G401 (cell line): Measurements from ENCODE around the gene GSTT4. TPM values are rescaled to one million over a fixed set of nuclear protein-coding genes. Genes with fewer than 3 reads are reported as not detected.
"Not testable (repeated sequence)": the region's sequence is repeated elsewhere in the genome, so short reads cannot be mapped to it uniquely, and the experiment has no call there.

Experiments
- DNase-seq: peaks from one replicate; pipeline ENCODE4 v3.0.0-alpha.2; 2015; ENCODE audit warnings: low spot score
- in situ Hi-C: cut with HindIII; loops from 2 replicates; pipeline ENCODE4 v1.10.0; 2016; ENCODE audit warnings: low sequenced_read_pairs, mixed read lengths
- total RNA-seq: library from RNA; depleted of rRNA; stranded (reverse); fragments of >200 nt; shearing (Covaris generic); gene quantifications from 2 replicates; pipeline ENCODE4 v1.2.3, GENCODE V29; 2014

Gene GSTT4
- total RNA-seq, 1 experiment from 2014 or later = not detected

DNA sequence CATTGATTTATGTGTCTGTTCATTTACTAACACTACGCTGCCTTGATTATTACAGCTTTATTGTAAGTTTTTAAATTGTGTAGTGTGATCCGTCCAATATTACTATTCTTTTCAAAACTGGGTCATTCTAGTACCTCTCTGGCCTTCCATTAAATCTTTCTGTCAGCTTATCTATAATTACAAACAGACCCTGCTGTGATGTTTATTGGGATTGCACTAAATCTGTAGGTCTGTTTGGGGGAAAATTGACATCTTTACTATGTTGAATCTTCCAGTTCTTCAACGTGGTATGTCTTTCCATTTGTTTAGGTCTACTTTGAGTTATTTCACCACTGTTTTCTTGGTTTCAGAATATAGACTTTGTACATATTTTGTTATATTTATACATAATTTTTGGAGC is 21.5 kb upstream of the GSTT4 start:
- in situ Hi-C loops = no loop called here
- no peak for DNase-seq

DNA sequence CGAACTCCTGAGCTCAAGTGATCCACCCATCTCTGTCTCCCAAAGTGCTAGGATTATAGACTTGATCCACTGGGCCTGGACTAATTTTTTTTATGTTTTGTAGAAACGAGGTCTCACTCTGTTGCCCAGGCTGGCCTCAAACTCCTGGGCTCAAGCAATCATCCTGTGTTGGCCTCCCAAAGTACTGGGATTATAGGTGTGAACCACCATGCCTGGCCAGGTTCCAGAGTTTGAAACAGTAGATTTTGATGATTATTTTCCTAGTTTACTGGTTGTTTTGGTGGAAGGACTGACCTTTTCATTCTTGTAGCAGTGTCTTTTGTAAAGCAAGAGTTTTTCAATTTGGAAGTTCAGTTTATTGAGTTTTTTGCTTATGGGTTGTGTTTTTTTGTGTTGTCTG is 20.8 kb upstream of the GSTT4 start:
- no peak for DNase-seq
- in situ Hi-C loops = no loop called here

DNA sequence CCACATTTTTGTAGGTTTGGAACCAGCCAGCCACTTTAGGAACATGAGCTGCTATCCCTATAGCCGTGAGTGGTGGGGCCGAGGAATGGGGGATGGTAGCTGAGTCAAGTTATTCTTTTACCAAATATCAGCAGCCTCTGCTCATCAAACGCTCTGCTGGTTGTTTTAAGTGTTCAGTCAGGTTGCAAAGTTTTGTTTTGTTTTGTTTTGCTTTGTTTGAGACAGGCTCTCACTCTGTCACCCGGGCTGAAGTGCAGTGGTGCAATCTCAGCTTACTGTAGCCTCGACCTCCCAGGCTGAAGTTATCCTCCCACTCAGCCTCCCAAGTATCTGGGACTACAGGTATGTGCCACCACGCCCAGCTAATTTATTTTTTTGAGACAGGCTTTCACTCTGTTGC is 20.2 kb upstream of the GSTT4 start:
- no peak for DNase-seq
- in situ Hi-C loops = no loop called here

DNA sequence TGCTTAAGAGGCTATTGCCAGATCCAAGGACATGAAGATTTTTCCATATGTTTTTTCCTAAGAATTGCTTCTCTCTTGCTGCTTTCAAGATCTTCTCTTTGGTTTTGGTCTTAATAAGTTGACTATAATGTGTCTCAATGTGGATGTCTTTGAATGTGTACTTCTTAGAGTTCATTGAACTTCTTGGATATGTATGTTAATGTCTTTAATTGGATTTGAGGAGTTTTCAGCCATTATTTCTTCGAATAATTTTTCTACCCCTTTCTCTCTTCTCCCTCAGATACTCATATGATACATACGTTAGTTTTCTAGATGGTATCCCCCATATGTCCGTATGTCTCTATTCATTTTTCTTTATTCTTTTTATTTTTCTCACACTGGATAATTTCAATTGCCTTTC is 19.1 kb upstream of the GSTT4 start:
- no peak for DNase-seq
- in situ Hi-C loops = no loop called here

DNA sequence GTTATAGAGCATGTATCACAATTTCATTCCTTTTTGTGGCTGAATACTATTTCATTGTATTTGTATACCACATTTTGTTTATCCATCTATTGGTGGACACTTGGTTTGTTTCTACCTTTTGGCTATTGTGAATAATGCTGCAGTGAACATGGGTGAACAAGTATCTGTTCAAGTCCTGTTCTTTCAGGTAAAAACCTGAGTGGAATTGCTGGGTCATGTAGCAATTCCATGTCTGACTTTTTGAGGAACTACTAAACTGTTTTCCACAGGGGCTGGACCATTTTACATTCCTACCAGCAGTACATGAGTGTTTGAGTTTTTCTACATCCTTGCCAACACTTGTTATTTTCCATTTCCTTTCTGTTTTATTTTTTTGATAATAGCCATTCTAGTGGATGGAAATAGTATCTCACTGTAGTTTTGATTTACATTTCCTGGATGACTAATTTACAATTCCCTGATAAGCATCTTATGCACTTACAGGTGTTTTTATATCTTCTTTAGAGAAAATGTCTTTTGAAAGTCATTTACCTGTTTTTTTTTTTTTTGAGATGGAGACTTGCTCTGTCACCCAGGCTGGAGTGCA is 18.0 kb upstream of the GSTT4 start:
- in situ Hi-C loops = no loop called here

DNA sequence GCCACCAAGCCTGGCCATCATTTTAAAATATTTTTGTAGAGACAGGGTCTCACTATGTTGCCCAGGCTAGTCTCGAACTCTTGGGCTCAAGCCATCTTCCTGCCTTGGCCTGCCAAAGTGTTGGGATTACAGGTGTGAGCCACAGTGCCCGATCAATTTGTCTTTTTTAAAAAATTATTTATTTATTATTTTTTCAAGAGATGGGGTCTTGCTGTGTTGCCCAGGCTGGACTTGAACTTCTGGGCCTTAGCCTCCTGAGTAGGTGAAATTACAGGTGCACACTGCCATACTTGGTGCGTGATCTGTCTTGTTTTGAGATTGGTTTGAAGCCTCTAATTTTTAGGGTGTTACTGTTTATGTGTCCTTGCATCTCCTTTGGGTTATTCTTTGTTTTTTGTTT is 16.1 kb upstream of the GSTT4 start:
- in situ Hi-C loops = no loop called here
- no peak for DNase-seq

More for the DNA sequence above, 18.0 kb upstream of the GSTT4 start:
- DNase-seq = no peak

DNA sequence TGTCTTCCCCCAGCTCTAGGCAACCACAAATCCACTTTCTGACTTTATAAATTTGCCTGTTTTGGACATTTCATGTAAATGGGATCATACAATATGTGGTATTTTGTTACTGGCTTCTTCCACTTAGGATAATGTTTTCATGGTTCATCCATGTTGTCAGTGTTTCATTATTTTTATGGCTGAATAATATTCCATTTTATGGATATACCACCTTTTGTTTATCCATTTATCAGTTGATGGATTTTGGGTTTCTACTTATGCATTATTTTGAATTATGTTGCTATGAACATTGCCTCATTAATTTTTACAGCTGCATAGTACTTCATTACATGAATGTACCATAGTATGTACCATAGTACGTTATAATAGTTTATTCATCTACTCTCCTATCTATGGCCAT is 10.9 kb upstream of the GSTT4 start:
- in situ Hi-C loops = no loop called here
- no peak for DNase-seq

DNA sequence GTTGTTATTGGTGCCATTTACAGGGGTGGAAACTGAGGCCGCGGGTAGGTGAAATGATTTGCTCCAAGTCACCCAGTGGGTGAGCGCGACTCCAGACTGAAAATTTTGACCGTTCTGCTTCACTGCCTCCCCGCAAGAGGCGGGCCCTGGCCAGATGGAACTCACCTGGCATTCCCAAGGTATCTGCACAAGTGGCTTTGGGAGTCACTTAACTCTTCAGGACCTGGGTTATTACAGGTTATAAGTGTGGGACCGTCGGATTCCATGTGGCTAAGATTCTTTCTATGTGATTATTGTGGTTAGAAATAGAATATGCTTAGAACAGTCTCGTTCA is 6.4 kb upstream of the GSTT4 start:
- DNase-seq = peak; percentile 41
- in situ Hi-C loops = no loop called here

DNA sequence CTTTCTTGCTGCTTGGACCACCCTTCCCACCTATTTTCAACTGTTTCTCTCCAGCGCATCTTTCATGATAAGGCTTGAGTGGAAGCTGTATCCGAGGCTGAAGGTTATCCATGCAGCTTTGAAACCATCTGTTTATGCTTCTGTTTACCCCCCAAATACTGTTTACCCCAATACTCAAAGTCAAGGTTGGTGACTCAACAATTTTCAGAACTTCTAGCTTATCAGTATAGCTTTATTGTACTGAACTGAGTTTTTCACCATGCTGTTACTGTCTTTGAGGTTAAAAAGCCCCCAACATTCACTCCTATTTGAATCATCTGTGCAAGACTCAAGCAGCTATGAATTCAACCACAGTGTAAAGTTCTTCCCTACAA is 4.8 kb upstream of the GSTT4 start:
- DNase-seq = no peak
- in situ Hi-C loops = no loop called here

DNA sequence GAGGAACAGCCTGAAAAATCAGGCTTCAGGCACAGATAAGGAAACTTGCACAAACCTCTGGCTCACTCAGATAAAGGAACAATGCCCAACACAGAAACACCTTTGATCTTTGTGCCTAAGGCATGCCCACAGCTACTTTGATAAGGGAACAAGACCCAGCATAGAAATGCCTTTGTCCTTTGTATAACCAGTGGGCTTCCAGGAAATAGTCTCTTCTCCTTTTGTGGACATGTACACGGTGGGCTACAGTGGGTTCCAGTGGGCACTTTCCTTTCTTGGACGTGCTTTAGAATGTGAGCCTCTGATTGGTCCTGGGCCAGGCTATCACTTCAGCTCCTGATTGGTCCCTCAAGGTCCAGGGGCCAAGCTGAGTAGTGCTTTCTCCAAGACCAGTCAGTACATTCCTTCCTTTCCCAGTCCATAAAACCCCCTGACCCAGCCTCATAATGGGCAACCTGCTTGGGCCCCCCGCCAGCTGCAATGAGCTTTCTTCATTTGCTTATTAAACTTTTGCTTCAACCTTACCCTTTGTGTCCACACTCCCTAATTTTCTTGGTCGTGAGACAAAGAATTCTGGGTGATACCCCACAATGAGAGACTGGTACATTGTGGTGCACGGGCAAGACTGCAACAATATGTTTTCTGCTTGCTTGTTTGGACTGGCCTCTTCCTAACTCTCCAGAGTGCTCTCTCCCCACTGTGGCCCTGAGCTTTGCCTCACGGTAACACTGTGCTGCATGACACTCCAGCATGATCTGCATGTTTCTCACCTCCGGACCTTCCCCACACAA is 4.2 kb upstream of the GSTT4 start:
- in situ Hi-C loops = no loop called here
- no peak for DNase-seq

DNA sequence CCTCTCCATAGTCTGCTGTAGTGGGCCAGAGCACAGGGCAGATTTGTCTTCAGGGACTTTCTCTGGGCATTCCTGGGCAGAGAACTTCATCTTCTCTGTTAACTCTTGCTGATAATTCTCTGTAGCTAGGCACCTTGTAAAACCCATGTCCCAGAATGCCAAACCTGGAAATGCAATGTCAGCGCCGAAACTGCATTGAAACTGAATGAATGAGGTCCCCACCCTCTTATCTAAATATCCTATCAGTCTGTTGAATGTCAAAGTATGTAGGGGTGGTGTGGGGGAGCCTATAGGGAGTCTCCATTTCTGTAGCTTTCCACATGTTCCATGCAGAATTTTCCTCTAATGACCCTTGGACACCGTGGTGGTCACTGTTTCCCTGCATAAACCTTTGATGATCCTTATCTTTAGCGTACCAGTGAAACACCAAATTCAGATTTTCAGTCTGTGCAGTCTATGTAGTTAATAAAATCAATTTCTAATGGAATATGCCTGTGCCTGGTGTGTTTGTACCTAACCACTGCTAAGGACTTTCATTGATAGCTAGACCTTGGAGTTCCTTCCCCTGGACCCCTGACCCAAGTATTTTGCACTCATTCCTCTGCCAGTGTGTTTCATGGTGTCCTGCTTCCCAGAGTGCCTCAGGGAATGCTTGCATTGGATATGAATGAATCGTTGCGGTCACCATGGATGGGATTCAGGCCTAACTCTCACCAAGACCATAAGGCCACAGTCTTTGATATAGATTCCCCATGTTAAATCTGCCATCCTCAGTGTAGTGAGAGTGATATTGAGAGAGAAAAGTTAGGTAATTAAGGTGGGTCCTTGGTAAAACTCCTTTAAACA is 3.4 kb upstream of the GSTT4 start:
- no peak for DNase-seq
- in situ Hi-C loops = no loop called here

DNA sequence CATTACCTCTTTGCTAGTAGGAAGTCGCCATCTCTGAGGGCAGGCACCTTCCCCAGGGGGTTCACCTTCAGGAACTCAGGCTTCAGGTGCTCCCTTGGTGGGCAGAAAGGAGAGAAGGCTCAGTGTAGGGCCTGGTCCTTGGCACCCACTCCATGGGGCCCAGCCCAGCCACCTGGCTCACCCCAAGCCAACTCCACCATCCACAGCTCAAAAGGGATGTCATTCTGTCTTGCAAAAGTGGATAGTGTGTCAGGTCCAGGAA is 2.7 kb upstream of the GSTT4 start:
- no peak for DNase-seq
- in situ Hi-C loops = no loop called here

DNA sequence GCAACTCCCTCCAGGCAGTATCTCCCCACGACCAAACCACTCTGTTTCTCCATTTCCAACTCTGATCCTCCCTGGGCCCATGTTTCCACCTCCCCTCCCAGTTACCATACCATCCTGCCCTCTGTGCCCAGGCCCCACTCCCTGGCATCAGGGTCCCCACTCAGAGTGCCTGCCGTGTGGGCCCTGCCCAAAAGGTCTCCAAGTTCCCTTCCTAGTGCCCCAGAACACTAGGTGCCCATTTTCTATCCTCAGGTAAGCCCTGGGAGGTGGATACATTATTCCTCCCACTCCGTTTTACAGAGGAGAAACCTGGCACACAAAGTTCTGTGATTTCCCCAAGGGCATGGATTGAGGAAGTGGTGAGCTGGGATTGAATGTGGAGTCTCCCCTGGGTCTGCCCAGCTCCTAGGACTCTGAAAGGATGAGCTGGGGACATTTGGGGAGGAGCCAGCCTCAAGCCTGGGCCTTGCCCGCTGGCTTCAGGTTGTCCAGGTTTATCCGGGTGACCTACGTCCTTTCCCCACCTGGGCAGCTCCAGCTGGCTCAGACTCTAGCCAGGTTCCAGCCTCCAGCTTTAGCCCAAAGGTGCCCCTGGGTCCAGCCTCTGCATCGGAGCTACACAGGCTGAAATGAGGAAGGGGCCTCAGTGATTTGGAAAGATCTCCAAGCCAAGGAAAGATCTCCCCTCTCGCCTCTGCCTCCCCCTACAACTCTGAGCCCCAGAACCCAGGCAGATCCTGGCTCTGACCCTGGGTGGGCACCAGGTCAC is 2.2 kb upstream of the GSTT4 start:
- in situ Hi-C loops = no loop called here
- DNase-seq = no peak

DNA sequence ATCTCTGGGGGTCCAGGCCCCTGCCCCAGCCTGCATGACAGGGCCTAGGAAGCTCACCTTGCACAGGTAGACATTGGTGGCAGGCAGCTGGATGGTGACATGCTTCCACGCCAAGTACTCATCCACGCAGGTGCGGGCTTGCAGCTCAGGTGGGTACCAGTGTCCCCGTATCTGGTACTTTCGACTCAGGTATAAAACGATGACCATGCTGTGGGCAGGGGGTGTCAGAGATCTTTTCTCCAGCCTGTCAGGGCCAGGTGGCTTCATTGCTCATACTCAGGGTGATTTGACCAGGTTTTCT is 1.6 kb upstream of the GSTT4 start:
- no peak for DNase-seq
- in situ Hi-C loops = no loop called here

DNA sequence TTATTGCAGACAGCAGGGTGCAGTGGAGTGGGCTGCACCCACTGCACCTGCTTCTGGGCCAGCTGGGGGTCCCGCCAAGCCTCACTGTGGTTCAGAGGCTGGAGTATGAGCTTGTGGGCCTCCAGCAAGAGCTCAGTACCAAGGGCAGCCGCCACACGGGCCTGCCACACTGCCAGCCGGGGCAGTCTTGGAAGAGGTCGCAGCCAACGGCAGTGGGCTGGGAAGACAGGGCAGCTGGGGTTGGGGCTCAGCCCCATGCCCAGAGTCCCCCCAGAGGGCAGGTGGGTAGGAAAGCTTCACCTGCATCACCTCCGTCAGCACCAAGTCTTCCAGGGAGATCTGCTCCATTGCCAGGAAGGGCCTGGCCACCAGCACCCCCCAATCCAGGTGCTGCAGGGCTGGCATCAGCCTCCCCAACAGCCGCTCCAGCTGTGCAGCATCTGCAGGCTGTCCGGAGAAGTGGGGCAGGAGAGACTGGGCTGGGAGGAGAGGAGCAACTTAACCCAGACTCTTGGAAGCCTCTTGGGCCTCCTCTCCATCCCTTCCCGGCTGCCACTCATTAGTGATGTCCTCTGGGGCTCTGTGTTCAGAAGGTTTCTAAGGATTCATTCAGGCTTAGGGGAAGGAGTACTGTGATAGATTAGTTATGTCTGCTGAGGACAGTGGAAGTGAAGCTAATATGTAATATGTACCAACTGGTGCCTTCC is 1.1 kb upstream of the GSTT4 start:
- DNase-seq = no peak
- in situ Hi-C loops = no loop called here

DNA sequence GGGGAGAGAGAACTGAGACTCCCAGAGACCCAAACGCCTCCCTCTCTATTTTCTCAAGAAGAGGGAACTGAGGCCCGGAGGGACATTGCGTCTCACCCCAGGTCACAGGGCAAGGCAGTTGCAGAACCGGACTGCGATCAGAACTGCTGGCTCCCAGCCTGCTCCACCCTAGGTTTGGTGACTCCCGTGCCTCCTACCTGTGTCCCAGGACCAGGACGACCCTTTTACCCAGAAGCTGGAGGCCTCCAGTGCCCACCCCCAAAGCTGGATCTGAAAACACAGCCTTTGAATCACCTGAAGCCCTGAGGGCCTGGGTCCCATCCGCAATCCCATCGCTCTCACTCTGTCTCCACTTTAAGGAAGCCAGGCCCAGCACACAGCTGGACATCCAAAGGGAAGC is 1.4 kb downstream of the GSTT4 start:
- DNase-seq = no peak
- in situ Hi-C loops = no loop called here

DNA sequence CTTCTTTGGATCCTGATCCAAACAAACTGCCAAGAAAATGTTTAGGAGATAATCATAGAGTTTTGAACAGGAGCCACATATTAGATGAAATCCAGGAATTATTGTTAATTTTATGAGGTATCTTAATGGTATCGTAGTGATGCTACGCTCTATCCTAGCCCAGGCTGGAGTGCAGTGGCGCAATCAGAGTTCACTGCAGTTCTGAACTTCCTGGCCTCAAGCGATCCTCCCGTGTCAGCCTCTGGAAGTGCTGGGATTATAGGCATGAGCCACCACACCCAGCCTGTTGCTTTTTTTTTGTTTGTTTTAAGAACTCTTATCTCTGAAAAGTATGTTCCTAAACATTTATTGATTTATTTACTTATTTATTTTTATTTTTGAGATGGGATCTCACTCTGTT is 2.4 kb downstream of the GSTT4 start:
- no peak for DNase-seq
- in situ Hi-C loops = no loop called here

DNA sequence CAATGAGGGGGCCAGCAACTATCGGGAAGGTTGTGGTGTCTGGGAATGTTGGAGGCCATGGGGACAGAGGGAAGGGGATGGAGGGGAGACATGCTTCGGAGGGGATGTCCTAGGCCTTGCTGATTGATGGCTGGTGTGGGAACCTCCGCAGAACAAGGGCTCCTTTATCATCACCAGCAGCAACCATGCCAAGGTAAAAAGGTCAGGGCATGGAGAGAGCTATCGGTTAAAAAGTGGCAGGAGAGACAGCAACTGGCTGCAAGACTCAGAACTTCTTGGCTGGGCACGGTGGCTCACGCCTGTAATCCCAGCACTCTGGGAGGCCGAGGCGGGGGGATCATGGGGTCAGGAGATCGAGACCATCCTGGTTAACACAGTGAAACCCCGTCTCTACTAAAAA is 3.0 kb downstream of the GSTT4 start:
- DNase-seq = no peak
- in situ Hi-C loops = no loop called here

DNA sequence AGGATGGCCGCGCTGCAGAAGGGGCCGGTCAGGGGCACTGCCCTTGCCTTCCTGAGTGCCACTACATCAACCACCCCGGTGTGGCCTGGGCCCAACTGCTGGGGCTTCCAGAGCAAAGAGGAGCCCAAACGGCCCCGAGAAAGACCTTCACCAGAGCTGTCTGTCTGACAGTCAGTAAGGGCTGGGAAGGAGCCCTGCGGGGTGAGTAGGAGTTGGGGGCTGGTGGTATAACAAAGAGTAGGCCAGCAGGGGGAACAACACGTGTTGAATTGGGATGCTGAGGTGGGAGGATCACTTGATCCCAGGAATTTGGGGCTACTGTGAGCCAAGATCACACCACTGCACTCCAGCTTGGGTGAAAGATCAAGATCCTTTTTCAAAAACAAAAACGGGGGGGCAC is 3.9 kb downstream of the GSTT4 start:
- no peak for DNase-seq
- in situ Hi-C loops = no loop called here

DNA sequence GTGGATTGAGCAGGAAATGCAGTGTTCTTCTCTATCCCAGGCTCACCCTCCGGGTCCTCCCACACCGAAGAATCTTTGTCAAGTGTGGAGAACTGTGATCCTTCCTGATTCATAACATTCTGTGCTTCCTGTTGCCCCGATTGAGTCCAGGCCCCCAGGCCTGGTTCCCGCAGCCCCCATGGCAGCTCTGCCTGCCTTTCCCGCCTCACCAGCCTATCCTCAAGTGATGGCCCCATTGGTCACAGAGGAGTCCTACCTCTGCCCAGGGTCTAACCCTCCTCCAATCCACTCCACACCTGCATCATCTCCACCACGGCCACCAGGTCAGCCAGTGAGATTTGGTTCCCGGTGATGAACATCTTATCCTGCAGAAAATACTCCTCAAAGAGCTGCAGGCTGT is 5.5 kb downstream of the GSTT4 start:
- in situ Hi-C loops, DNase-seq: not testable (repeated sequence)
